ENCODE results near the gene VDR.
"Not testable (repeated sequence)": the region's sequence is repeated elsewhere in the genome, so short reads cannot be mapped to it uniquely, and the experiment has no call there.

The VDR gene

DNA sequence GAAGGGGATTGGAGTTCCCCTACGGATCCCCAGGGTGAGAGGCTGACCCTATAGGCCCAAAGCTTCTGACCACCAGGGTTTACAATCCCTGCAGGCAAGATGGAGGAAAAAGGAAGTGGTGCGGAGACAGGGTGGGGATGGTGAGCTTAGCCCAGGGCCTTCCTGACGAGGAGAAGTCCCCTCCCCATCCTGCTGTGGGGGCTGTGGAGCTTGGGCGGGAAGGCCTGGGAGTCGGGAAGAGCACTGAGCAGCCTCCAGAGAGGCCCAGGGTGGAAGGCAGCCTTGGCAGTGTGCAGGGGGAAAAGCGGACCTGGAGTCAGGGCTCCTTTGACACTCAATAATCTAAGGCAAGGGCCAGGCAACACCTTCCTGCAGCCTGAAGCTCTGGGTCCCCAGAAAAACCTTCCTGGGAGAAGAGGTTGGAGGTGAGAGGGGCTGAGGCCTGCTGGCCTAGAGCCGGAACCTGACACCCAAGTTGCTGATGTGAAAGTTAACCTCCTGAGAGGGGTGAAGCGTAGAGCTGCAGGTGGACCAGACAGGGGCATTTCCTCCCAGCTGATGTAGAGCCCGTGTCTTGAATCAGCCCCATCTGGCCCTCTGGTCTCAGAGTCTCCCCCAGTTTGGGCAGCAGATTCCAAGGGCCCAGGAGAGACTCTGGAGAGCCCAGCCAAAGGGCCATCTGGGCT lies 91.1 kb downstream of the VDR start:
- DNase-seq (ENCODE audit: low read depth) = no peak

DNA sequence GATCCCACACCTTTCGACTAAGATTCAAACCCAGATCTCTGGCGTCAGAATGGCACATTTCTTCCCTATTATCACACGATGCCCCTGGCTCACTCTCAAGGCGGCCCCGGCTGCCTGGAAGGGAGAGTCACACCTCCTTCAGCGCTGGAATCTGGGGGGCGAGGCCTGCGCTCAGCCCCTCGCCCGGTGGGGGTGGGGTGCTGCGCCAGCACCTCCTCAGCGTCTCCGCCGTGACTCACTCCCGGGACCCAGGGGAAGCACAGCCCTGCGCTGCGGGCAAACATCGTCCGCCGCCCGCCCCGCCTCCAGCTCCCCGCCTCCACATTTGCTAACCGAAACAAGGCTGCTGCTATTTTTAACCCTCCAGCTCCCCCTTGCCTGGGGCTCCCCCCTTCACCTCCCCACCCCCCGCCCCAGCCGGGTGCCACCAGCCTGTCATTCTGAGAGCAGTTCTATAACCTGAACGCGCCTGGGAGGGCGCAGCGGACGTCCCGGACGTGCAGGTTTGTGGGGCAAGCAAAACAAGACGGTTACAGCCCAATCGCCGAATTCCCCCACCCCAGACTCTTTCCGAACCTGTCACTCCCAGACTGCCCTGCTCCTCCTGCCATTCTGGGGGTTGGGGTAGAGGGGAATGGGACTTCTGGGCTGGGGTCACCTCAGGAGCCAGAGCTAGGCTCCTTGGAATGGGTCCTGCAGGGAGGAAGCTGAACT lies 91.8 kb downstream of the VDR start:
- peak; percentile 29 for DNase-seq (ENCODE audit: low read depth)

DNA sequence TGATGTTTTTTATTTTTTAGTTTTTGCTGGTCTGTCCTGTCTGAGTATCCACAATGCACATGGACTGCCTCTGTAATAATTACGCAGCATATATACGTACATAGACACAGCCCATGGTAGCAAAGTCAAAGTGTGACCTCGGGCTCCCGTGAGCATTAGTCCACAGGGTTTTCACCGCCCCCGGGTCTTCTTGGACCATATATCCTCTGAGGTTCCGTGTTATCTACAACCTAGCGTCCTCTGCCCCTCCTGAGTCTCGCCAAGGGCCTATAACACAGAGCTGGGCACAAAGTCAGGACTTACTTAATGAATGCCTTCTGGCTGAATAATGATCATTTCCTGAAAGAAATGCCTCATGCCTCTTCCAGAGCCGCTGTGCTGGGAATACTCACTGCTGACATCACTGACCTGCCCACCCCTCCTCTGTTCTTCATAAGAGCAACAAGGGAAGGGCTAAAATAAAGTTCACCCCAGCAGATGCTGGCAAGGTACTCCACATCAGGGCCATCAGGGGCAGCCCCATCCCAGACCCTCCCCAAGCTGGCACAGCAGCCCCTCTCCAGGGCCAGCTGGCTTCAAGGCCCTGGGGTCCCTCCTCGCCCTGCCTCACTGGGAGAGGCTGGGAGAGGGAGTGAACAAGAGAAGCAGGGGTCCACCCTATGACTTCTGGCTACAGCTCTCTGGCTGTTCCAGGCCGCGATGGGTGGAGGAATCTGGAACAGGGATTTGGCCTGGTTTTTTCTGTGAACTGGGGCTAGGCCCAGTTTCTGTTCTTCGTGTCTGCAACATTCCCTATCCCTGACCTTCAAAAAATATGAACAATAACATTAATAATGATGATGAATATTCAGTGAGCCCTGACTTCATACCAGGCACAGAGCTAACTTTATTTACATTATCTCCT lies 93.0 kb downstream of the VDR start:
- DNase-seq (ENCODE audit: low read depth) = no peak

DNA sequence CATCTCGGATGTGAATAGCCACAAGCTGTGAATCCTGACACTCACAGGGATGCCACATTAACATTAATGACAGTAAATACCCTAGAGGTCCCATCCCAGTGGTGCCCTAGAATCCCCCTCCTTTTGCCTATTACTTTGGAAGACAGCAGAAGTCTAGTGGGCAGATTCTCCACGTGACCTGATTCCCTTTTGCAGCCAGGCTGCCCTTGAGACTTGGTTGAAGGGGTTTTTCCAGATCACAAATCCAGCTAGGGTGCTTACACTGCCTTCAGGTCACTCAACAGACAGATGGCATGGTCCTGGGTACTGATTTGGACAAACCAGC lies 93.8 kb downstream of the VDR start:
- no peak for DNase-seq (ENCODE audit: low read depth)

DNA sequence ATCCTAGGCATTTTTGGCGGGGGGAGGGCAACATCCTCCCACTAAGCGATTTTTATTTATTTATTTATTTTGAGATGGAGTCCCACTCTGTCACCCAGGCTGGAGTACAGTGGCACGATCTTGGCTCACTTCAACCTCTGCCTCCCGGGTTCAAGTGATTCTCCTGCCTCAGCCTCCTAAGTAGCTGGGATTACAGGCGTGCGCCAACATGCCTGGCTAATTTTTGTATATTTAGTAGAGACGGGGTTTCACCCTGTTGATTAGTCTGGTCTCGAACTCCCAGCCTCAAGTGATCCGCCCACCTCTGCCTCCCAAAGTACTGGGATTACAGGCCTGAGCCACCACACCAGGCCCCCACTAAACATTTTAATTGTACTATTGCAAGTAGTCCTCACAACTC lies 95.3 kb downstream of the VDR start:
- not testable (repeated sequence) for DNase-seq (ENCODE audit: low read depth)

DNA sequence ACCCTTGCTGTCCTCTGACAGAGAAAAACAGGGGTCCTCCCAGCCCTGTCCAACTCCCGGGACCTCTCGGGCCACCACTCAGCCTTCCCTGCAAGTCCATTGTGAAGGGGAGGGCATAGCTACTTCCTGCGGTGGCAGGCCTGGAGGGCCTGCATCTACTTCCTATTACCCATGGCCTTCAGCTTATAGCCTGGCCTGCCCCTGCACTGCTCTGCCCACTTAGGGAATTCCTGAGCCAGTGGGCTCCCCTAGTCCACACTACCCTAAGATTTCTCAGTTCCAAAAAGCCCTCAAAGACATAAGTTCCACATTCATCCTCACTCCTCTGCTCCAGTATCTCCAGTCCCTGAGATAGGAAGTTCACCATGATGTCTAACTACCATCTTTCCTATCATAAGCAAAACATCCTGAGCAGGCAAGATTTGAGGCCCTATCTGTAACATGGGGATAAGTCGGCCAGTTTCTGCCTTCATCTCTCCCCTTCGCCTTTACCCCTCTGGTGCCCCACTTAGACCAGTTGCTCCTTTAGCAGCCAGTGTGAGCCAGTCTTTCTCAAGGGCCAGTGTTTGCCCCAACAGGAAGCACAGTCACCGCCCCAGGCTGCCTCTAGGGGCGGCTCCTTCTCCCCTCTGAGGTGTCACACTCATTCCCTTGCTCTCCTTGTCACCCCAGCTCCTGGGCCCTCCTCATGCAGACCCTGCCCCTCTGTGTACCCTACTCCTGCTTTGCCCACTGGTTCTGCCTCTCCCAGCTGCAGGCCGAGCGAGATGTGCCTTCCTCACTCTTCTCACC lies 96.0 kb downstream of the VDR start:
- no peak for DNase-seq (ENCODE audit: low read depth)

DNA sequence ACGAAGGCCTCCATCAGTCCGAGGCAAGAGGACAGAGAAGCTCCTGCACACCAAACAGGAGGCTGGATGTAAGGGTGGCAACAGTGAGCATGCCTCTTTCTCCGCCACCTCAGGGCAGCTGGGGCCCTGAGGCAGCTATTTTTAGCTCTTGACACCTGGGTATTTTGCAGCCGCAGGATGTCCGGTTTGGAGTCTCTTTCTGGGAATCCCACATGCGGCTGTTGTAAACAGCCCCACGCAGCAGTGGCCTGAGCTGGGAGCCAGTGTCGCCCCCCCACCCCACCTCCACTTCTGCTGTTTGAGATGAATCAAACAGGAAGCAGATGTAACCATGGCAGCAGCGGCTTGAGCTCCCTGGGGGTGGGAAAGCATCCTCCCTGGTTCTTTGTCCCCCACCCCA lies 96.7 kb downstream of the VDR start:
- no peak for DNase-seq (ENCODE audit: low read depth)

DNA sequence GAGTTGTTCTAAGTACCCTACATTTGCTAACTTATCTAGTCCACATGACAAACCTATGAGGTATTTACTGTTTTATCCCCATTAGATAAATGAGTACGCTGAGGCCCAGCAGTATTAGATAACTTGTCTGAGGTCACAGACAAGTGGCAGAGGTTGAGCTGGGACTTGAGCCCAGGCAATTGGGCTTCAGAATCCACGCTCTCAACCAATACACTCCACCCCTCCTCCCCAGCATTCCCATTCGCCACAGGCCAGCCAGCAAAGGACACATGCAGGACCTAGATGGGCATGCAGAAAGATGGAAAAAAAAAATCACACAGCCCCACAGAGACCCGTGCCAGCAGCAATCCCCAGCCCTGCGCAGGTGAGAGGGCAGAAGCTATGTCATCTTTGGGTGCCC lies 97.5 kb downstream of the VDR start:
- DNase-seq (ENCODE audit: low read depth) = no peak

DNA sequence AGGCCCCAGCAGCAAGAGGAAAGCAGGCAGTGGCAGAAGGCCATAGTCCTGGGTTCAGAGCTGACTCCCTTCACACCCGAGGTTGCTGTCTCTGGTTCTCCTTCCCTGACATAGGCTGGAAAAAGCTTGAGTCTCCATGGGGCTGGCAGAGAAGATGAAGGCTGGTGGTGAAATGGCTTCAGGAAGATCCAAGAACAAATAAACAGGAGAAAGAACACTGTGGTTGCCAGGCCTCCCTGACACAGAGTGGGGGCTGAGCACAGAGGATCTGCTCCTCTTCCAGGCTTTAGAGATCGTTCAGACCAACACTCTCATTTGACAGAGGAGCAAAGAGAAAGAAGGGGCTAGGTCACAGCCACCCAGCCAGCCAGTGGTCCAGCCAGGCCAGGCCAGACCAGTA lies 99.4 kb downstream of the VDR start:
- no peak for DNase-seq (ENCODE audit: low read depth)

DNA sequence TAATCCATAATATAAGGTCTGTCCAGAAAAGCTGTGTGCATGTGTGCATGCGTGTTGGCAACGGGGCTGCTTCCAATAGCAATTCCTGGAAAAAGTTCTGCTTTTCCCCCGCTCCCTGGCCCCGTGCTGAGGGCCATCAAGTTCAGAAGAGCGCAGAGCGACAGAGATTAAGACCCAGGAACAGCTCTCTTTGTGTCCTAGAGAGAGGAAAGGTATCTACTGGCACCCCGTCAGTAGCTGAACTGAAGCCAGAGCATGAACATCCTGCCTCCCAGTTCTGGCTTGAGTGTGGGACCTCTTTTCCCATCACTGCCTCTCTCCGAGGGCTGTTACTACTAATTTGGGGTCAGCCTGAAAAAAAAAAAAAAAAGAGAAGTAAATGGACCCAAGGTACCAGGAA lies 100.6 kb downstream of the VDR start:
- DNase-seq (ENCODE audit: low read depth) = no peak

DNA sequence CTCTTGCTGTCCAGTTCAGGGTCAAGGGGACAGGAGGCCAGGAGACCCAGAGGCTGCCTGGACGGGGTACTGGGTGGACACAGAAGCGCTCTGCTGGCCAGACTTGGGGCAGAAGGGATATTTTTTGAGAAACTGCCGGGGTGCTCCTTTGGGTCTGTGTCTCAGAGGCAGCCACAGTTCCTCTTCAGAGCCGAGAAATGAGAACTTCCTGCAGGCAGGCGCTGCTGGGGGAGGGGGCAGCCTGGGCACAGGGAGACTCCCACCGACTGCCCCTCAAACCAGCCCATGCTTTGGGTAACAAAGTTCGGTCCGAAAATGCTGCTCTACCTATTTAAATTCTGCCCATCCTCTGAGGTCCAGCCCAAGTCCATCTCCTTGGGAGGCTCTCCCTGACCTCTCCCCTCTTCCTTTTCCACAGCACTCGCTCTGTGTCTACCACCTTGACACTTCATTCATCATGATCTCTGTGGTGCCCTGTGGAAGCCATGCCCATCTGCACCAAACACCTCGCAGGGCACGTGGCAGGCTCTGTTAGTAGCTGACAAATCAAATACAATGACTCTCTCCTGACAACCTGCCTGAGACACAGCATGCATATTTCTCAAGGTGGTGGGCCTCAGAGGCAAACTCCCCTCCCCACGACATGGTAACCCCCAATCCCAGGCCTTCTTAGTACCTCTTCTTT lies 101.5 kb downstream of the VDR start:
- DNase-seq (ENCODE audit: low read depth) = no peak

DNA sequence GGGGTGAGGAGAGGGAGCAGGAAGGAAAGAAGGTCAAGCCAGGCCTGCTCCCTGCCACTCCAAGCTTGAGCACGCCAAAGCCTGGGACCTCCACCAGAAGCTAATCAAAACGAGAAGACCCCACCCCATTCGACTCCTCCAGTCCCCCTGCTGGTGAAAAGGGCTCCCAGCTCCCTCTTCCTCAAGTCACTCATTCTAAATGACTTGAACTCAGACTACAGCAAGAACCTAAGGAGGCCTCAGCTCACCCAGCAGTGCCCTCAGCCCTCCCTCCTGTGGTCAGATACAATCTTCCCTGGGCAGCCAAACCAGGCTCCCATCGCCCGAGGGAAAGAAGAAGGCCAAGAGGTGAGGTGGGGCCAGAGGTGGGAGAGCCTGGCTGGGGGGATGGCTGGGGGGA lies 102.5 kb downstream of the VDR start:
- no peak for DNase-seq (ENCODE audit: low read depth)

DNA sequence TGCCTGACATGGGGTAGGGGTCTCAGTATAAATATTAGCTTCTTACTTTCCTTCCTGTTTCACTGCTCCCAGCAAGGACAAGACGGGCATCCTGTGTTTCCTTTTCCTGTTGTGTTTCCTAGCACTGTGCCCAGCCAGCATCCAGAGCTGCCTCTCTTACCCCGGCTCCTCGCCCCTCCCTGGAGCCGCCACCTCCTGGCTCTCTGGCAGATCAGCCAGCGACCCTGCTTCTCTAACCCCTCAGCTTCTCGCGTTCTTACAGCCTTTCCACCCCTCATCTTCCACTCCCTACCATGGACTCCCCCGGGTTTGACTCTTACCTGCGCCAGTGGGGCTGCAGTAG lies 102.9 kb downstream of the VDR start:
- DNase-seq (ENCODE audit: low read depth) = no peak

DNA sequence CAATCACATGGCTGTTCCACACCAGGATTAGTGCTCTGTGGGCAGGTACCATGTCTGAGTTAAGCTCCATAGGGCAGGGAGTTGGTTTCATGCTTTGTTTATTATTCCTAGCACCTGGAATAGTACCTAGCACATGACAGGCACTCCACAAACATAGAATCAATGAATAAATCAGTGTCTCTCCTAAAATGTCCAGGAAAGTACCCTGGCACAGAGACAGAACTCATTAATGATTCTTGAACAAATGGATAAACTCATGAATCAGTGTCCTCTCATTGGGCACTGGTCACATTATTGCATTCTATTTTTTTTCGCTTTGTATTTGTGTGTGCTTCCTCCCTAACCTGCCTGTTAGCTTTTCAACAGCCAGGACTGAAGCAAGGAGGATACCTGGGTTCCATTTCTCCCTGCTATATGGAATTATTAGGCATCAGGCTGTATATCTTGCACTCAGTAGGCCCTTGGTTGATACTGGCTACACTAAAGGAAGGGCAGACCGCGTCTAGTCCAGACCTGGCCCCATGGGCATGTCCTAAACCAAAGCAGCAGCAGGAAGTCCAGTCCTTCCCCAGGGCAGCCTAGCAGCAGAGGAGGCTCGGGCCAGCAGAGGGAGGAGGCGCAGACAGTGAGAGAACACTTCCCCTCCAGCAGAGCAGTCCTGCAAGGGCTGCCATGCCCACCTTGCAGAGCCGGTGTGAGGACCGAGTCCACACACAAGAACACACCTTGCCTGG lies 103.5 kb downstream of the VDR start:
- no peak for DNase-seq (ENCODE audit: low read depth)

DNA sequence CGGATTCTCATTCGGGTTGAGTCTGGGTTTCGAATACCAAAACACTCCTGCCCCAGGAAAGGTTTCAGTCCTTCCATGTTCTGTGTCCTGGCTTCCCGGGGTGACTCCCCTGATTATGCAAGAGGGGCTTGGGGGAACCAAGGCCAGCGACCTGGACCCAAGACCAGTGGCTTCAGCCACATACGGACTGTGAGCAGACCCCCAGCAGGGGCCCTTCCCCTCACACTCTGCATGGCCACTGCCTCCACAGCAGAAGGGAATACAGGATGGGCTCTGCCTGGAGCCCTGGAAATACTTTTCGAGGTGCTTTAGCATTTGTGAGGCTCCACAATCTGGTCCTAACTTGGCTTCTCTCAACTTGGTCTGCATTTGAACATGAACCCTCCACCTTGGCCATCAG lies 104.2 kb downstream of the VDR start:
- no peak for DNase-seq (ENCODE audit: low read depth)

DNA sequence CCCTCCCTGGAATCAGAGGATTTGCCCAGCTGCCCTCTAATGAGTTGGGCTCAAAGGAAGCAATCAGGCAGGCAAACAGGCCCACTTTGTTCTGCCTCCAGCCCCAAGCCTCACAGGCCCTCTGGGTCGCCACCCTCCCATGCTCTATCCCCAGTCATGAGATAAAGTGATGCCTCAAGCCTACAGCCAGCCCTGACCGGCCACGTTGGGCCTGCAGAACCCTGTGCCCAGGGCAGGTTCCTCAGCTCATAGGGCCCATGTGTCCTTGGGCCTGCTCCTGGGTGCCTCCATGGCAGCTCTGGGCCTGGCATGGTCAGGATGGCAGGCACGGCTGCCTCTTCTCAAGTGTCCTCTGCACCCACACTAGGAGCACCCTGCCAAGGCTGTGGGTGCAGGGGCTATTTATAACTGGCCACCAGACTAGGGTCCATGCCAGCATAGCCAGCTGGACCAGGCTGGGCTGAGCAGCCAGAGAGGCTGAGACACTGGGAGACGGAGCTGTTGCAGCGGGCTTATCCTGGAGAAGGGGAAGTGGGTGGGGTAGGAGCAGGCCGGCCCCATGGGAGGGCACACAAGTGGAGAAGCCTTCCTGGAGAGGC lies 105.3 kb downstream of the VDR start:
- DNase-seq (ENCODE audit: low read depth) = no peak

DNA sequence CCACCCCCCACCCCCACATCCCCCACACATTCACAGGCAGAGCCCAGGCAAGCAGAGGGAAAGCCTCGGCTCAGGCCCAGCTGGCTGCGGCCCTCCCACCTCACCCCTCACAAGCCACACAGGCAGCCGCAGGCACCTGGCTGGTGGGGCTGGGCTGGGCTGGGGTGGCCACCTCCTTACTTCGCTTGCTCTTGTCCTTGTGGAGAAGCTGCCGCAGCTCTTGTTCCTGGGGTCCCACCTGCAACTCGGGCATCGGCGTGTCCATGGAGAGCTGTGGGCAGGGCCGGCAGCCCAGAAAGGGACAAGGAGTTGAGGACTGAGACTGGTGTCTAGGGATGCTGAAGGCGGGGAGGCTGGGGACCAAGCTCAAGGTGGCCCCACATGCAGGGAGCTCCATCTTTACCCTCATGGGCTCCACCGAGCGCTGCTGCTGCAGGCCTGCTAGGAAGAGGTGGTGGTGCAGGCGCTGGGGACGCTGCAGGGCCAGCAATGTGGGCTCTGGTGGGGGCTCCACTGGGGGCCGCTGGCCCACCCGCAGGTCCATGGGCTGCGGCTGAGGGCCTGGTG lies 106.3 kb downstream of the VDR start:
- no peak for DNase-seq (ENCODE audit: low read depth)

DNA sequence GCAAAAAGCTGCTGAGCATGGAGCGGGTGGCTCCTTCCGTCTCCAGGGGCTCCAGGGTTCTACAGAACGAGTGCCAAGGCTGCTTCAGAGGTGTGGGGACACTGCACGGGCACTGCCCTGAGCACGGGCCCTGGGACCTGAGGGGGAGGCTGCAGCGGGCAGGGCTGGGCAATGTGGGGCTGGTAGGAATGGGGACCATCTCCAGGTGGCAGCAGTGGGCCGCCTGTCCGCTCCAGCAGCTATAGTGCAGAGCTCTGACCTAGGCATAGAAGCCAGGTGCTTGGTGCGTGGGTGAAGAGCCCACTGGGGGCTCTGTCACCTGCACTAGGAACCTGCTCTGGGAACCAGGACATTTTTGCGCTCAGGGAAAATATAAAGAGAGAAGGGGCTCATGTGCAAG lies 107.4 kb downstream of the VDR start:
- DNase-seq (ENCODE audit: low read depth) = no peak

DNA sequence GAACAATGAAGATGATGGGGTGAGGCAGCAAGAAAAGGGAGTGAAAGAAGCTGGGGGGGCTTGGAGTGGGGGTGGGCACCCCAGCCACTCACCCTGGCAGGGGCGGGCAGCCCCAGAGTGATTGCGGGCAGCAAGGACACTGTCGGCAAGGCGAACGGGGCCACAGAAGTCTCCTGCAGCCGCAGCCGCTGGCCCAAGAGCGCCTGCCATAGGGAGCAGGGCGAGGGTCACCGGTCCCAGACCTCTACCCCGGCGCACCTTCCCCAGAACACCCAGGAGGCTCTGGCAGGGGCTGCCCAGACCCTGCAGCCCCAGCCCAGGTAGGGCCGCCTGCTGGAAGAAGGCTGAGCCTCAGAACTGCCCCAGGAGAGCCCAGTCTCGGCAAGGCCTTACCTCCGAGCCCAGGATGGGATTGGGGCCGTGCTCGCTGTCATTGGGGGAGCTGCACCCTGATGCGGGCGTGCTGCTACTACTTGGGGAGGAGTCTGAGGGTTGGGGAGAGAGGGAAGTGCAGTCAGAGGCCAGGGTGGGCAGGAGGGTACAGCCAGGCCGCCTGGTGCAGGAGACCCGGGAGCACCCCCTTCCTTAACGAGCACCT lies 108.9 kb downstream of the VDR start:
- DNase-seq (ENCODE audit: low read depth) = no peak

All from HS-27A (cell line).